Activated CD8-positive, alpha-beta T cell treated with anti-CD3 and anti-CD28 coated beads for 36 hours (primary cell): ENCODE data around the gene PLA2R1. TPM values are rescaled to one million over a fixed set of nuclear protein-coding genes. Genes with fewer than 3 reads are reported as not detected.
"Not testable (repeated sequence)": the region's sequence is repeated elsewhere in the genome, so short reads cannot be mapped to it uniquely, and the experiment has no call there.

ENCODE experiments used
- ATAC-seq: fragments of 200-7000 bp; cut with Tn5 transposase; one replicate; pipeline ENCODE4 v1.10.0; 2021; ENCODE audit warnings: mild to moderate bottlenecking, moderate library complexity
- CTCF ChIA-PET: fragments of 350-600 bp; sonication (Branson Sonifier 250); formaldehyde crosslinking; loops from one replicate; lab custom pipeline; 2021; ENCODE audit warnings: antibody characterized with exemption; lab: Charles Lee
- POLR2A ChIA-PET: fragments of 350-600 bp; sonication (Branson Sonifier 250); formaldehyde crosslinking; loops from one replicate; lab custom pipeline; 2021; ENCODE audit warnings: antibody characterized with exemption; lab: Charles Lee
- DNase-seq: peaks from one replicate; pipeline ENCODE4 v3.0.0-alpha.2; 2020
- H3K27ac Mint-ChIP-seq: one replicate; pipeline ENCODE4 v1.8.0; 2021; ENCODE audit warnings: mild to moderate bottlenecking, mixed read lengths
- H3K27me3 Mint-ChIP-seq: one replicate; pipeline ENCODE4 v1.8.0; 2021; ENCODE audit warnings: mixed read lengths
- H3K36me3 Mint-ChIP-seq: one replicate; pipeline ENCODE4 v1.8.0; 2021; ENCODE audit warnings: low read depth, mixed read lengths
- H3K4me1 Mint-ChIP-seq: one replicate; pipeline ENCODE4 v1.8.0; 2021; ENCODE audit warnings: low read depth, mixed read lengths
- H3K4me3 Mint-ChIP-seq: one replicate; pipeline ENCODE4 v1.8.0; 2021; ENCODE audit warnings: mild to moderate bottlenecking, moderate library complexity, mixed read lengths
- H3K9me3 Mint-ChIP-seq: one replicate; pipeline ENCODE4 v1.8.0; 2021; ENCODE audit warnings: mixed read lengths
- CTCF ChIP-seq: fragments of 200-600 bp; IDR thresholded peaks from one replicate; pipeline ENCODE4 v1.8.0; 2022; ENCODE audit warnings: antibody characterized with exemption, mild to moderate bottlenecking
- intact Hi-C: fragments of 100-400 bp; cut with micrococcal nuclease; formaldehyde crosslinking; loops from one replicate; pipeline ENCODE4 v1.10.0; 2022
- total RNA-seq, 2 experiments: library from RNA; stranded (reverse); gene quantifications; one replicate each; pipeline ENCODE4 v1.2.3, GENCODE V29; 2021

PLA2R1 gene
- total RNA-seq, 2 experiments from 2014 or later, result not detected

- H3K27ac Mint-ChIP-seq, result no peak overlapping the region
- POLR2A ChIA-PET, result interaction anchor here (1.1 kb wide), 1 partner anchor 37 kb away, joined by 3 read pairs; no protein-coding TSS in a partner anchor
- ATAC-seq, result no peak
- CTCF ChIA-PET, result no interaction called here
- no peak for DNase-seq
- intact Hi-C loops, result no loop called here
- H3K27me3 Mint-ChIP-seq, result peaks cover 7% of the 10 kb centered on the region
- H3K9me3 Mint-ChIP-seq, result no peaks in the 10 kb centered on the region
- no peak overlapping the region for H3K4me3 Mint-ChIP-seq
- TF ChIP-seq CTCF, result no peak
- H3K36me3 Mint-ChIP-seq, result no peaks in the 10 kb centered on the region
- H3K4me1 Mint-ChIP-seq, result no peaks in the 10 kb centered on the region
Observed at GRCh38 chr2:160039166-160039903, 23.1 kb downstream of the PLA2R1 start.

DNA sequence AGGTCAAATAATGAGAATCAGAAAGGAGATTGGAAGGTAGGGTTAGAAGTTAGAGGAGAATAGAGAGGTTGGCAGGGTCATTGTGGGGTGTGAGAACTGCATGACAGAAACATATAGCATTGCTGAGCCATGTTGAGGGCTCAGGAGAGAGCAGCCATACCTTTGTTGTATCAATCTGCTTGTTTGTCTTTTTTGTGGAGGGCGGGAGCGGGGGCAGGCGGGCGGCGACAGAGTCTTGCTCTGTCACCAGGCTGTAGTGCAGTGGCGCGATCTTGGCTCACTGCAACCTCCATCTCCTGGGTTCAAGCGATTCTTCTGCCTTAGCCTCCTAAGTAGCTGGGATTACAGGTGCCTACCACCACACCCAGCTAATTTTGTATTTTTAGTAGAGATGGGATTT lies 23.8 kb downstream of the PLA2R1 start:
- H3K27ac Mint-ChIP-seq, POLR2A ChIA-PET, H3K27me3 Mint-ChIP-seq, intact Hi-C loops, H3K4me3 Mint-ChIP-seq, ATAC-seq, CTCF ChIA-PET, DNase-seq, H3K36me3 Mint-ChIP-seq, H3K9me3 Mint-ChIP-seq, H3K4me1 Mint-ChIP-seq: not testable (repeated sequence)

DNA sequence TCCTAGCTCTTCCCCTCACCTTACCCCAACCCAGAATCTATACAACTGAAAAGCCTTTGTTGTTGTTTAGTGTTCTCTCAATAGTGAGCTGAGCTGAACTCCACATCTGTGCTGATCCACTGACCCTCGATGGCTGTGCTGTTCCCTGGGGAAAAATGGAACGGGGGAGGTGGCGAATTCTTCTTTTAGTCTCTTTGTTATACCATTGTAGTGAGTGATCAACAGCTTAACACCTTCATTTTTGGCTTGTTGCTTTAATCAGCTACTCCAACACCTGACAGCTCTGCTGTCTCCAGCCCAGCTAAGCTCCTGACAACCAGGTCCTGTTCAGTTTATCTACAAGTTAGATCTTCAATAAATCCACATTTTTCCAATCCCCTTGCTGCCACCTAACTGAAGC lies 25.7 kb downstream of the PLA2R1 start:
- ChIA-PET CTCF (interaction anchor here (0.9 kb wide), 1 partner anchor 16 kb away, joined by 4 read pairs; no protein-coding TSS in a partner anchor), POLR2A (interaction anchor here (0.9 kb wide), 1 partner anchor 41 kb away, joined by 3 read pairs; no protein-coding TSS in a partner anchor)
- Mint-ChIP-seq H3K9me3 (no peaks in the 10 kb centered on the region), H3K4me1 (no peaks in the 10 kb centered on the region), H3K4me3 (no peak overlapping the region), H3K36me3 (no peaks in the 10 kb centered on the region), H3K27ac (no peak overlapping the region), H3K27me3 (no peaks in the 10 kb centered on the region)
- TF ChIP-seq CTCF, result no peak
- no peak for ATAC-seq
- no peak for DNase-seq
- intact Hi-C loops, result no loop called here

DNA sequence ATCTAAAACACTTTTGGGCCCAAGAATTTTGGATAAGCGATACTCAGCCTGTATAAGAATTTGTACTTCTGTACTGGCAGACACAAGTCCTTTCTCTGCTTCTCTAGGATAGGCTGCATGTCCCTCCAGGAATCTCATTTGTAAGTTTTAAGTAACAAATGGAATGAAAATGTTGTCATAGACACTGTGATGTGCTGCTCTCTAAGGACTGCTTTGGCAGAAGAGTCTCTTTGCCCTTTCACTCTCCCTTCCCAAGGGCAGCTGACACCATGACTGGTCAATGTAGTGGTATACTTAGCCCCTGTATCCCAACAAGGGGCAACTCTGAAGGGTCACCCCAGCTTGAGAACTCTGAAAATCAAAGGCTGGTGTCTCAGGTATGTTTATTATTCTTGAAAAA lies 27.3 kb downstream of the PLA2R1 start:
- intact Hi-C loops, result no loop called here

DNA sequence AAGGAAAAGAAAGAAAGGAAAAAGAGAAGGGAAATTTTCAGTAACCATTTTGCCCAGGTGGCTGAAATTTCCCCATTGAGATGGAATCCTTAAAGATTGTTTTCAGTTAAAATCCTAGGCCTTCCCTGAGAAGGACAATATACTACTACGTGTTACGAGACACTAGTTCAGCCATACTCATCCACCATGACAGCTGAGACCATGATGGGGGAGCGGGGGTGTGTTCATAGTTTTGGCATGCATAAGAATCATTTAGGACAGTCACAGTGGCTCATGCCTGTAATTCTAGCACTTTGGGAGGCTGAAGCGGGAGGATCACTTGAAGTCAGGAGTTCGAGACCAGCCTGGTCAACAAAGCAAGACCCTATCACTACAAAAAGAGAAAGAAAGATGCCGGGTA lies 28.0 kb downstream of the PLA2R1 start:
- intact Hi-C loops, result no loop called here
- DNase-seq (no peak), ATAC-seq (no peak)
- ChIA-PET POLR2A (no interaction called here), CTCF (no interaction called here)
- Mint-ChIP-seq H3K4me1 (no peaks in the 10 kb centered on the region), H3K27me3 (peaks cover 3% of the 10 kb centered on the region), H3K36me3 (no peaks in the 10 kb centered on the region), H3K9me3 (no peaks in the 10 kb centered on the region), H3K4me3 (no peak overlapping the region), H3K27ac (no peak overlapping the region)
- no peak for TF ChIP-seq CTCF

More for the DNA sequence above, 27.3 kb downstream of the PLA2R1 start:
- no peak for TF ChIP-seq CTCF
- ChIA-PET CTCF (no interaction called here), POLR2A (no interaction called here)
- ATAC-seq (no peak), DNase-seq (no peak)
- Mint-ChIP-seq H3K9me3 (no peaks in the 10 kb centered on the region), H3K27ac (no peak overlapping the region), H3K27me3 (peaks cover under 1% of the 10 kb centered on the region), H3K36me3 (no peaks in the 10 kb centered on the region), H3K4me3 (no peak overlapping the region), H3K4me1 (no peaks in the 10 kb centered on the region)
